HepG2 (cell line): Measurements from ENCODE around the gene KDM1B.

Source experiments
- ATF2 ChIP-seq: sonication (generic); formaldehyde crosslinking; IDR thresholded peaks from 2 replicates; pipeline ENCODE4 v1.4.0; 2020; ENCODE audit warnings: missing genetic modification reagents
- HDAC2 ChIP-seq: sonication (generic); formaldehyde crosslinking; IDR thresholded peaks from 2 replicates; pipeline ENCODE4 v1.4.0; 2020; ENCODE audit warnings: missing genetic modification reagents
- NFE2L1 ChIP-seq: sonication (generic); formaldehyde crosslinking; IDR thresholded peaks from 2 replicates; pipeline ENCODE4 v1.4.0; 2020; ENCODE audit warnings: missing genetic modification reagents, mild to moderate bottlenecking, borderline replicate concordance
- NFYC ChIP-seq: IDR thresholded peaks from 2 replicates; pipeline ENCODE4 v1.6.1; 2016; ENCODE audit warnings: missing genetic modification reagents, missing compliant biosample characterization
- SP1 ChIP-seq, 2 experiments: fragments of 450-650 bp in 1 of 2; sonication (generic) in 1 of 2; formaldehyde crosslinking in 1 of 2; IDR thresholded peaks; 2 replicates each; pipeline versions ENCODE4 v1.4.0 to v1.6.1; 2016 to 2020; ENCODE audit warnings: missing genetic modification reagents in 1 of 2
- U2AF2 ChIP-seq: fragments of 200-400 bp; formaldehyde crosslinking; IDR thresholded peaks from 2 replicates; pipeline ENCODE4 v1.6.1; 2017; ENCODE audit warnings: low read depth, mild to moderate bottlenecking, low read length
- ZBTB33 ChIP-seq: sonication (generic); formaldehyde crosslinking; IDR thresholded peaks from 2 replicates; pipeline ENCODE4 v1.4.0; 2020; ENCODE audit warnings: missing genetic modification reagents
- ZNF121 ChIP-seq: sonication (generic); formaldehyde crosslinking; IDR thresholded peaks from 2 replicates; pipeline ENCODE4 v1.5.0; 2020; ENCODE audit warnings: mild to moderate bottlenecking, missing genetic modification reagents

GRCh38 chr6:18147160-18147559 lies 8.1 kb upstream of the KDM1B start:
- no peak for TF ChIP-seq NFYC (CRISPR knock-in tag)
- no peak for TF ChIP-seq U2AF2
- no peak for TF ChIP-seq ZBTB33 (CRISPR knock-in tag)
- no peak for TF ChIP-seq ZNF121 (CRISPR knock-in tag)
- TF ChIP-seq SP1 (IDR thresholded peaks at IDR 0.05): no peak
- TF ChIP-seq SP1 (CRISPR knock-in tag; IDR thresholded peaks at IDR 0.05): no peak
- TF ChIP-seq ATF2: no peak
- no peak for TF ChIP-seq NFE2L1 (CRISPR knock-in tag)
- no peak for TF ChIP-seq HDAC2 (CRISPR knock-in tag)
